GM19438 (cell line): ENCODE measurements around the gene SLC38A9.
"Not testable (repeated sequence)": the region's sequence is repeated elsewhere in the genome, so short reads cannot be mapped to it uniquely, and the experiment has no call there.

Source experiments
- ATAC-seq: cut with Tn5 transposase; IDR thresholded peaks from one replicate; pipeline ENCODE4 v1.9.1; 2021; ENCODE audit warnings: low read depth; ENCODE audit not compliant: unreplicated experiment

Gene SLC38A9

DNA sequence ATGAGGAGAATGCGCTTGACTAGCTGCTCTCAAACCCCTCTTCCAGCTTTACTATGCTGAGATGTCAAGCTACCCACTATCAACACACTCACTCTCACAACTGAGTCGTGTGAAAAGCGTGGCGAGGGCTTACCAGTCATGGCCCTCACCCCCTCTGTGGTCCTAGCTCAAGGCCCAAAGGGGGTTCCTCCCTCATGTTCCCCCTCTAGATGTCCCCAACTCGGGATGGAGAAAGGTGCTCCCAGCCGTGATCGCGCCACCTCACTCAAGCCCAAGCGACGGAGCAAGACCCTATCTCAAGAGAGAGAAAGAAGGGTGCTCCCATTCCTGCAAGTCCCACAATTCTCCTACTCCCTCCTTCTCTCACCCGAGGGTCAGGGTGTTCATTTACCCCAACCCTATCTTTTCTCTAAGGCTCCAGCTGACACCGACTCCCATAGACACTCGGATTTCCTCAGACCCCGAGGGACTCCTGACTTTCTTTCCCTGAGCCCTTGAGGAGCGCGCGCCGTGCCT is 559 bp downstream of the SLC38A9 start:
- no peak for ATAC-seq

DNA sequence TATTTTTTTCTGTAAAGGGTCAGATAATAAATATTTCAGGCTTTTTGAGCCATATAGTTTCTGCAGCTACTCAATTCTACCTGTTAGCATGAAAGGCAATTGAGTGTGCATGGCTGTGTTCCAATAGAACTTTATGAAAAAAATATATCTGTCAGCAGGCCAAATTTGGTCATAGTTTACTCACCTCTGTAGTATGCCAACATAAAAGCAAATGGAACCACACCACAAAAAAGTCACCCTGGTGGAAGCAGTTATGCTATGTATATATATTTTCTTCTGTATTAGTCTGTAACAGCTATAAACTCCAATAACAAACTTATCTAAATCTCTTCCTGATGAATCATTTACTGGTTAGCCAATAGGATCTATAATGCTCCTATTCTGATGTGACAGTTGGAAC is 3.4 kb downstream of the SLC38A9 start:
- ATAC-seq: no peak

DNA sequence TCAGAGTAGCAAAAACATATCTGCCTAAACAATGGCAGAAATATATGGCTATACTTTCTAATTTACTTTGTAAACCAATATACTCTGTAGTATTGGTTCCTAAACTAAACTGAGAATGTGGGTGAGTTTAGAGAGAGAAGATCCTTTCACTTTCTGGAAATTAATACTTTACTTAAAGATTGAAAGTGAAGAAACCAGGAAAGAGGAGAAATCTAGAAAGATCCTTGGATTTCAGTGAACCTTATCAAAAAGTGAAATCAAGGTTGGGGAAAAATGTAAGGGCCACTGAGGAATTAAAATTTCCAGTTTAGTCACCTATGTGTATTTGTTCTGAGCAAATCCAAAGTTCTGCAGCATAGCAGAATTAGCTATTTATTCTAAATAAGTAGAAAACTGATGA is 5.9 kb downstream of the SLC38A9 start:
- ATAC-seq: no peak

DNA sequence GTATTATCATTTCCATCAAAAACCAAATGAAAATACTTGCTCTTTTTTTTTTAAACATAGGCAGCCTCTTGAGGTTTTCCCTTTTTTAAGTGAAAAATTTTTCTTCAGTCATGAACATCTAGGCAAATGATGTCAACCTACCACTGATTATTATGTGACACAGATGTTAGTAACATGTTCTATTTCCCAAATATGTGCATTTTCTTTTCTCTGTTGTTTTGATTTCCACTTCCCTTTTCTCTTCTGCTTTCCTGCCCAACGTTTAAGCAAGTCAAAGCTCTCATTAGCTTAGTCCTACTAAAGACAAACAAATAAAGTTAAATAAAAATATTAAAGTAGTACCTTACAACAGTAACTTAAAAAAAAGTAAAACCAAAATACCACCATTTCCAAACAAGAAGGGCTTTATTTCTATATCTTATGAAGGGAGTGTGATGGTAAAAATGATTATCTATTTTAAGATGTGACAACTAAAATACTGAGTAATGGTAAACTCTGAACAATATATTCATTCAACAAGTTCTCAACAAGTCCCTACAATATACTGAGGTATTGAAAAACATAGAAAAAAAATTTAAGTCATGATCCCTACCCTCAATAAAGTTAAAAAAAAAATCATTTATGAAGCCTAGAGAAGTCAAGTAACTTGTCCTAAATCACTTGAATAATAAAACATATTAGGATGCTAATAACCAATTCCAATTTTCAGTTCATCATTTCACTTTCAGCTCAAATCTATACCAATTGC is 9.4 kb downstream of the SLC38A9 start:
- ATAC-seq: no peak

DNA sequence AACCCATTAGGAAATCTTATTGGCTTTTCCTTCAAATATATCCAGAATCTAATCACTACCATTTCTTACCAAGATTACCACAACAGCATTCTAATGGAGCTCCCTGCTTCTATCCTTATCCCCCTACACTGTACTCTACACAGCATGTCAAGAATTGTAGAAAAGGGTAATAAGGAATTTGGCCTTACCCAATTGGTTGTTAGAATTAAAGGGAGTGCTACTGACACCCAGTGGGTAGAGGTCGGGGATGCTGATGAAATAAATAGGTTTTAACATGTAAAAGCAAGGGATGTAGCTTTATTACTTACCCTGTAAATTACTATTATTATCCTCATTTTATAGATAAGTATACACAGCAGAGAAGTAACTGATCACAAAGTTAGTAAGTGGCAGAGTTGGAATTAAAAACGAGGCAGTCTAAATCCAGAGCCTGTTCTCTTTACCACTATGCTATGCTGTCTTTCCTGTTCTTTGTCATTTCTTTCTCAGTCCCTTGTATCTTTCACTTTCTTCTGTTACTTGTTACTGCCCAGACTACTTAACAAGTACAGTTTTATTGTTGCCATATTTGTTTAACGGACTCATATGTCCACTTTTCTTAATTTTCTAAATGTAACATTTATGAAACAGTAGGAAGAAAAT is 10.5 kb downstream of the SLC38A9 start:
- no peak for ATAC-seq

DNA sequence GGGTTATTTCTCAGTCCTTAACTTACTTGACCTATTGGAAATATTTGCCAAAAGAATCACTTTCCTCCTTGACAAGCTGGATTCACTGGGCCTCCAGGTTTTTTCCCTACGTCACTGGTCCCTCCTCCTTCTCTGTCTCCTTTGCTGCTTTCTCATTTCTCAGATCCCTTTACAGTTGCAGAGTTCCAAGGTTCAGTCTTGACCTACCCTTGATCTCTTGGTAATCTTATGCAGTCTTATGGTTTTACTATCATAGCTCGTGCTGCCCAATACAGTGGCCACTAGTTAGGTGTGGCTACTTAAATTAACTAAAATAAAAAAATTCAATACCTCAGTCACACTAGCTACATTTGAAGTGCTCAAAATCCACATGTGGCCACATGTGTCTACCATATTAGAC is 11.4 kb downstream of the SLC38A9 start:
- no peak for ATAC-seq

DNA sequence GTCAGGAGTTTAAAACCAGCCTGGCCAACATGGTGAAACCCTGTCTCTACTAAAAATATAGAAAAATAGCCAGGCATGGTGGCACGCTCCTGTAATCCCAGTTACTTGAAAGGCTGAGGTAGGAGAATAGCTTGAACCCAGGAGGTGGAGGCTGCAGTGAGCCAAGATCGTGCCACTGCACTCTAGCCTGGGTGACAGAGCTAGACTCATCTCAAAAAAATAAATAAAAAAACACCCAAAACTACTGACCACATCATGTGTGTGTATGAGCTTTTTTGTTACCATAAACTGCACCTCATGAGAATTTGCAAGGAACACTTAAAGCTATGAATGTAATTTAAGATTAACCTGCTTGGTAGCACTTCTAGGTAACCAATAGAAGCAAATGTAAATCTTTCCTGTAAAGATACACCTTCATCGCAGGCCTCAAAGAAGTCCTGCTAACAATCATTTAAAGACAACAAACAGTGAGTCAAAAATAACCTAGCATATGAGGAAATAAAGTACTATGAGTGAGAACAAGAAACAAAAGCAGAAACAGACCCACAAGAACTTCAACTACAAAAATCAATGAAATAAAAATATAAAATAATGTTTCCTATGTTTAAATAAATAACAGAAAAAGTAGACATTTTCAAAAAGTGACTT is 13.0 kb downstream of the SLC38A9 start:
- no peak for ATAC-seq

DNA sequence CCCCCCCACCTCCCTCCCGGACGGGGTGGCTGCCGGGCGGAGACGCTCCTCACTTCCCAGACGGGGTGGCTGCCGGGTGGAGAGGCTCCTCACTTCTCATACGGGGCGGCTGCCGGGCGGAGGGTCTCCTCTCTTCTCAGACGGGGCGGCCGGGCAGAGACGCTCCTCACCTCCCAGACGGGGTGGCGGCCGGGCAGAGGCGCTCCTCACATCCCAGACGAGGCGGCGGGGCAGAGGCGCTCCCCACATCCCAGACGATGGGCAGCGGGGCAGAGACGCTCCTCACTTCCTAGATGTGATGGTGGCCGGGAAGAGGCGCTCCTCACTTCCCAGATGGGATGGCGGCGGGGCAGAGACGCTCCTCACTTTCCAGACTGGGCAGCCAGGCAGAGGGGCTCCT is 15.4 kb downstream of the SLC38A9 start:
- ATAC-seq: not testable (repeated sequence)

DNA sequence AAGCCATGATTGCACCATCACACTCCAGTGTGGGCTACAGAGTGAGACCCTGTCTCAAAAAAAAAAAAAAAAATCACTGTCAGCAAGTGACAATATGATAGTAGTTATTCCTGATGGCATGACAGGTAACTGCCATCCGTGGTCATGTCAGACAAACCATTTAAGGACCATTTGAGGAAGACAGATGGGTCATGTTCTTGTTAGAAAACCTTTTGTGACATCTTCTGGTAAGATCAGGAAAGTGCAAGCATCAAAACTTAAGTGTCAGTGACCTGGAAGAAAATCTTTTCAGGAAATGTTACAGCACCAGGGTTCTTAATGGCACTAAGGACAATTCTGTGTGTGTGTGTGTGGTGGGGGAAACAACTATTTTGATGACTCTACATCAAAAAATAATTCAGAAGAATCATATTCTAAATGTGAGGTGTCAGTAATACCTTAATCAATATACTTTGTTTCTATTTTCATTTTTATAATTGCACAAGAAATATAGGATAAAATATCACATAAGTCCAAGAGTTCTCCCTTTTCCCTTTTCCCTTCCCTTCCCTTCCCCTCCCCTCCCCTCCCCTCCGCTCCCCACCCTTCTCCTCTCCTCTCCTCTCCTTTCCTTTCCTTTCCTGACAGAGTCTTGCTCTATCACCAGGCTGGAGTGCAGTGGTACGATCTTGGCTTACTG is 17.8 kb downstream of the SLC38A9 start:
- no peak for ATAC-seq

DNA sequence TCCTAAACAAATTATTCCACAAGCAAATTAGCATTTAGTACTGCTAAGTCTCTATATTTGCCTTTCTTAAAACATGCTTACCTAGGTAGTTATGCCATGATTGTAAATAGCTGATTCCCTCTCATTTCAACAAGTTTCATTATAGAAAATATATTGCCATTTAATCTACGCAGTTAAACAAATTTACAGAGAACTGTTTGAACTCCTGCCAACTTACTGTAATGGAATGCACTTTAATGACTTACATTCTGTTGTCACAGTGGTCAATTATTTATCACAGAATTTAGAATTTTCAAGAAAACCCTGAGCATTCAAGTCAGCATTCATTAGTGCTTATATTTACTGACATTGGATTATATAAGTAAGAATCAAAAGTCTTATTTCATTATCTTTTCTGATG is 19.6 kb downstream of the SLC38A9 start:
- ATAC-seq: no peak

DNA sequence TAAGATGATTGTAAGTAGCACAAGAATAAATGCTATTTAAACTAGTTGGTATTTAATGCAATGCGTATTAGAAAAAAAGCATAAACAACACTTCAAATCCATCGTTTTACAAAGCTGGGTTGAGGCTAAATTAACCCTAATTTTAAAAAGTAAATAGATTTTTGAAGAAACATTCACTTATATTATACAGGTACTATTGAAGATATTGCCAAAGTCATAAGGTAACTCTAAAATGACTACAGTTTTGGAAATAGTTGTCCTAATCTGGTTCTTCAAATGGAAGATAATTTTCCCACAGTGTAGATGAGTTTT is 20.1 kb downstream of the SLC38A9 start:
- no peak for ATAC-seq

DNA sequence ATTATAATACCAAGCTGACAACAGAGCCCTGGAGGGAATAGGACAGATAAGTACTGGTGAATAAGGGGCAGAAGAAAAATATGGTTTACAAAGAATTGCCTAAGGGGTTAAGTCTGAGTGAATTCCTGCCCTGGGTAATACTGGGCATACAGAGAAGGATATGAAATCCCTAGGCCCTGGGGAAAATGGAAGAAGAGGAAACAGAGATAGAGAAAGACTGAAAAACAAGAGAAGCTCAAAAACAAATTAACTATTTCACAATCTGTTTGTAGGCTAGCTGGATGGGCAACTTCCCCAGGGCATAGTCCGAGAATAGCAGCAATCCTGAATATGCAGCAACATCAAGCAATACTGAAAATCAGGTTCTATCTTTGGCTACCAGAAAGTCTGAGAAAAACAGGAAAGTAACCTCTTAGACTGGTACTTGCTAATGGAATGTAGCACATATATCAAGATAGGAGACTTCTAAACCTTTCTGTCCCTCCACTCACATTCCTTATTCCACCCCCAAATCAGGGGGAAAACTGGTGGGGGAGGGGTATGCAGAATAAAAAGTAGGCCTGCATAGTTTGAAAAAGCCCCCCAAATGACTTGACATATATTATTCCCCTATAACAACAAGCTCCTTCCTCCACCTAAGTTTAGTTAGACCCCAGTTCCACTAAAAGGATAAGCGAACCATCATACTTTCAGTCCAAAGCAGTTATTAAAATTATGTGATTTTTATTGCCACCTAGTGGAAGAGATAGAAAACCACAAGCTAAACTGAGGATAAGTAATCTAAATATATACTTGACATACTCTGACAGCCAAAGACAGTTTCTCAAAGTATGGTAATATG is 20.6 kb downstream of the SLC38A9 start:
- ATAC-seq: no peak

DNA sequence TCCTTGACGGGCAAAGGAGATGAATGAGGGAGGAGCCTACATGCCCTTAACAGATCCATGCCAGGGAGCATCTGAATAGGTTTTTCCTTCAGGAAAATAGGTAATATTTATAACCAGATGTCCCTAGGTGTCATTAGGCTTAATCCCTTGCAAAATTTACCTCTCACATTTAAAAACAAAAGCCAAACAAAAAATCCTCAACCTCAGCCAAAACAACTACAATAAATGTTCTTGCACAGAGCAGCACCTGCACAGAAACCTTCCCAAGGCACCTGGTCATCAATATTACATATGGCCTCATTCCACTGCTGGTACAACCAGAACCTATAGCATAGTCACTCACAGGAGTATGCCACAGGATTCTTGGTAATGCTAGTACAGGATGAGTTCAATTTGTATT is 30.1 kb downstream of the SLC38A9 start:
- no peak for ATAC-seq

DNA sequence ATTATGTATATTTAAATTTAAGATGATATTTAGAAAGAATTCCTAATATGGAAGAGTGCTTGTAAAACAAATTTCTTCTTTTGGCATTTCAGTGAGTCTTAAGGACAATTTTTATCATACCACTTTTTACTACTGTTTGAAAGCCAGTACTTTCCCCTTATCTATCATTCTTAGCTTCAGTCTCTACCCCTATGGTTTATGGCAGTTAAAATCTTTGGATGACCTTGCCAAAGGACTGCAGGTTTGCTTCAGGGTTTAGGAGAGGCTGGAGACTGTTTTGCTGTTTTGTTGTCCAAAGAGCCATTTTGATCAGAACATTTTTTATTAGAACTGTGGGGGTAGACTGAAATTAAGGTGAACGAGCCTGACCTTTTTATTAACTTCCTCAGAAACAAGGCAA is 30.8 kb downstream of the SLC38A9 start:
- no peak for ATAC-seq

DNA sequence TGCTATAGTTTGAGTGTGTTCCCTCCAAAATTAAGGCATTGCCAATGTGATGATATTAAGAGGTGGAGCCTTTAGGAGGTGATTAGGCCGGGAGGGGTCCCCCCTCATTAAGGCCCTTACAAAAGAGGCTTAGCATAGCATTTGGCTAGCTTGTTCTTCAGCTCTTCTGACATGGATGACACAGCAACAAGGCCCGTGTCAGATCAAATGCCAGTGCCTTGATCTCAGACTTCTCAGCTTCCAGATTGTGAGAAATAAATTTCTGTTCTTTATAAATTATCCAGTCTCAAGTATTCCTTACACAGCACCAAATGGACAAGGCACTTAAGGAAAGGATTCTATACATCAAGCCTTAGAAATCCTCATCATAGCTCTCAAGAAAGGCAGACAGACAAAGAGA is 31.8 kb downstream of the SLC38A9 start:
- no peak for ATAC-seq

DNA sequence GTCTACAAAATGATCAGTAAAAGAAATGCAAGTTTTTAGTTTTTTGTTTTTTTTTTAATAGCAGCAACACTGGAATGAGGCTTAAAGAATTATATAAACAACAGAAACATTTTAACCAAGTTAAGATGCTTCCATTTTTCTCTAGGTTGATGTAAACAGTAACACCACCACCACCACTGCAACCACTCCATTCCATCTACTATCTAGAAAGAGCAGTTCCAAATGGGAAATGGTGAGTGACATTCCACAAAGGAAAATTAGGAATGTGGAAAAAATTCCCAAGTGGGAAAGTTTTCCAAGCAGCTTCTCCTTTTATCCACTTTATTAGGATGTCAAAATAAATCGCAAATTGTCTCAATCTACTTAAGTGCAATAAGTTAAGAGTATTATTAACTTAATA is 32.6 kb downstream of the SLC38A9 start:
- ATAC-seq: no peak

DNA sequence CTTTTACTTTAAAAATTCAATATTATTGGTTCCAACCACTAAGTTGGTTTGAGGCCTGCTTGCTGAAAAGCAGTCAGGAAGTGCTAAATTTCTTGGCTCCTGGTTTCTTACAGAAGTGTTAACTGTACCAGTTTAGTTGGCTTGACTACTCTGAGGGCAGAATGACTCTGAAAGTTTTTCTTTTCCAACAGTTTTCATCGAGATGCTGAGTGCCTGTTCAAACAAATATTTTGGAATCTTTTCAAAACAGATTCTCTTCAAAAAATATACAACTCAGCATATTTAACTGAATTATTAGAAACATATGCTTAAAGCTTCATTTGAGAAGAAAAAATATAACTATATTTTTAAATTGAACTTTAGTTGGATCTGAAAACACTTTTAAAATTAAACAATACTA is 37.0 kb downstream of the SLC38A9 start:
- ATAC-seq: no peak

DNA sequence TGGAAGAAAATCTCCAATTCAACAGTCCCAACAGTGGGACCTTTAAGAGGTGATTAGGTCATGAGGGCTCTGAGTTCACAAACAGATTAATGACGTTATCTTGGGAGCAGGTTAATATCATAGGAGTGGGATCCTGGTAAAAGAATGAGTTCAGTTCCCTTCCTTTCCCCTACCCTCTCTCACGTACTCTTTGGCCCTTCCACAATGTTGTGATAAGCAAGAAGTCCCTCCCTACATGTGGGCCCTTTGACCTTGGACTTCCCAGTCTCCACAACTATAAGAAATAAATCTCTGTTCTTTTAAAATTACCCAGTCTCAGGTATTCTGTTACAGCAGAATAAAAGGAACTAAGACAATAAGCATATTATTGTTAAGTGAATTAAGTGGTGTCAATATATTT is 37.8 kb downstream of the SLC38A9 start:
- no peak for ATAC-seq

DNA sequence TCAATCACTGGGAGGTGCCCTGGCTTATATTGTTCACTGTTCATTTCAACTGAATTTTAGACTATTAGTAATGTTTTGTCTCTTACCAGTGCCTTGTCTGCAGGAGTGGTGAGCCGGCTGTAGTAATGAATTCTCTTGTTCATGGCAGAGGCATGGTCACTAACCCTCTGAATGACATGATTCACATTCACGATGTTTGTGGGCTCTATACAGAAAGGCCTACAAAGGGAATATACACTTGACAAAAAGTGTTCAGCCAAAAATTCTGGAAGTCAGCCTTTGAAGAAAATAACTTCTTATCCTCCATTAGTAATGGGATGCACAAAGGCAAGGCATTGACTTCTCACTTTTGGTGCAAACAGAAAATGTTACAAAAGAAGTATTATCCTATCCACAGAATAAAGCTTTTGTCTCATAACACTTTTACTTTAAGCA is 39.6 kb downstream of the SLC38A9 start:
- no peak for ATAC-seq

DNA sequence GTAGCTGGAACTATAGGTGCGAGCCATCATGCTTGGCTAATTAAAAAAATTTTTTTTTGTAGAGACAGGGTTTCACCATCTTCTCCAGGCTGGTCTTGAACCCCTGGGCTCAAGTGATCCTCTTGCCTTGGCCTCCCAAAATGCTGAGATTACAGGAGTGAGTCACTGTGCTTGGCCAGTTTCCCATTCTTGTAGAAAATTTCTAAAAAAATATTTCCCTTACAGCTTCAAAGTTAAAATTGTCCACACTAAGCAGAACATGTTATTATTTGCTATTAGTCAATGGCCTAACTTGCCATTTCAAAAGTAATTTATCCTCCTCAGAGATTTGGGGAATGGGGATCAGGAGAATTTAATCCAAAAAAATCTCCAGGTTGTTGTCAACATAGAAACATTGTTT is 40.1 kb downstream of the SLC38A9 start:
- ATAC-seq: no peak
